Measurements from ENCODE around the gene LRMDA.

The LRMDA gene

GRCh38 chr10:75475460-75476182 is 44.2 kb downstream of the LRMDA start:
- H3K4me2 ChIP-seq (ENCODE audit: low read length): no peak overlapping the region
- H3K9ac ChIP-seq (ENCODE audit: low read length): no peak overlapping the region
- TF ChIP-seq EZH2phosphoT487 (IDR thresholded peaks at IDR 0.05; ENCODE audit: low read depth) (no peak), CTCF (IDR thresholded peaks at IDR 0.05; ENCODE audit: low read depth, low read length) (no peak)
- H3K4me3 ChIP-seq (ENCODE audit: low read length): no peak overlapping the region
- H2AFZ ChIP-seq (ENCODE audit: low read depth, low read length): no peak overlapping the region
- H3K9me3 ChIP-seq (ENCODE audit: insufficient read depth, low read length): no peaks in the 10 kb centered on the region
- no peak overlapping the region for H3K27ac ChIP-seq (ENCODE audit: low read length)
- no peaks in the 10 kb centered on the region for H3K79me2 ChIP-seq (ENCODE audit: low read length)
- H3K4me1 ChIP-seq (ENCODE audit: low read length): no peaks in the 10 kb centered on the region
- H4K20me1 ChIP-seq (ENCODE audit: insufficient read depth, low read length): no peaks in the 10 kb centered on the region
- H3K36me3 ChIP-seq (replicated peaks; ENCODE audit: low read depth, low read length): no peaks in the 10 kb centered on the region
- no peaks in the 10 kb centered on the region for H3K27me3 ChIP-seq (ENCODE audit: low read depth, low read length)

GRCh38 chr10:75476569-75476968 is 45.1 kb downstream of the LRMDA start:
- H3K27ac ChIP-seq (ENCODE audit: low read length): no peak overlapping the region
- H3K9ac ChIP-seq (ENCODE audit: low read length): no peak overlapping the region
- H3K36me3 ChIP-seq (replicated peaks; ENCODE audit: low read depth, low read length): no peaks in the 10 kb centered on the region
- no peak overlapping the region for H2AFZ ChIP-seq (ENCODE audit: low read depth, low read length)
- no peaks in the 10 kb centered on the region for H3K9me3 ChIP-seq (ENCODE audit: insufficient read depth, low read length)
- H3K4me3 ChIP-seq (ENCODE audit: low read length): no peak overlapping the region
- H3K4me2 ChIP-seq (ENCODE audit: low read length): no peak overlapping the region
- TF ChIP-seq CTCF (IDR thresholded peaks at IDR 0.05; ENCODE audit: low read depth, low read length) (no peak), EZH2phosphoT487 (IDR thresholded peaks at IDR 0.05; ENCODE audit: low read depth) (no peak)
- H4K20me1 ChIP-seq (ENCODE audit: insufficient read depth, low read length): no peaks in the 10 kb centered on the region
- H3K79me2 ChIP-seq (ENCODE audit: low read length): no peaks in the 10 kb centered on the region
- no peaks in the 10 kb centered on the region for H3K4me1 ChIP-seq (ENCODE audit: low read length)
- no peaks in the 10 kb centered on the region for H3K27me3 ChIP-seq (ENCODE audit: low read depth, low read length)

- no peaks in the 10 kb centered on the region for H3K27me3 ChIP-seq (ENCODE audit: low read depth, low read length)
- H3K79me2 ChIP-seq (ENCODE audit: low read length): no peaks in the 10 kb centered on the region
- H3K4me3 ChIP-seq (ENCODE audit: low read length): no peak overlapping the region
- H2AFZ ChIP-seq (ENCODE audit: low read depth, low read length): no peak overlapping the region
- TF ChIP-seq CTCF (IDR thresholded peaks at IDR 0.05; ENCODE audit: low read depth, low read length) (no peak), EZH2phosphoT487 (IDR thresholded peaks at IDR 0.05; ENCODE audit: low read depth) (no peak)
- no peaks in the 10 kb centered on the region for H4K20me1 ChIP-seq (ENCODE audit: insufficient read depth, low read length)
- H3K27ac ChIP-seq (ENCODE audit: low read length): no peak overlapping the region
- H3K4me1 ChIP-seq (ENCODE audit: low read length): no peaks in the 10 kb centered on the region
- no peak overlapping the region for H3K9ac ChIP-seq (ENCODE audit: low read length)
- no peak overlapping the region for H3K4me2 ChIP-seq (ENCODE audit: low read length)
- no peaks in the 10 kb centered on the region for H3K36me3 ChIP-seq (replicated peaks; ENCODE audit: low read depth, low read length)
- H3K9me3 ChIP-seq (ENCODE audit: insufficient read depth, low read length): no peaks in the 10 kb centered on the region
Measured at GRCh38 chr10:75476985-75477384, 45.6 kb downstream of the LRMDA start.

GRCh38 chr10:75477680-75478079 is 46.3 kb downstream of the LRMDA start:
- no peaks in the 10 kb centered on the region for H4K20me1 ChIP-seq (ENCODE audit: insufficient read depth, low read length)
- no peaks in the 10 kb centered on the region for H3K9me3 ChIP-seq (ENCODE audit: insufficient read depth, low read length)
- TF ChIP-seq CTCF (IDR thresholded peaks at IDR 0.05; ENCODE audit: low read depth, low read length) (no peak), EZH2phosphoT487 (IDR thresholded peaks at IDR 0.05; ENCODE audit: low read depth) (no peak)
- H3K4me2 ChIP-seq (ENCODE audit: low read length): no peak overlapping the region
- H3K4me3 ChIP-seq (ENCODE audit: low read length): no peak overlapping the region
- no peaks in the 10 kb centered on the region for H3K27me3 ChIP-seq (ENCODE audit: low read depth, low read length)
- no peak overlapping the region for H3K9ac ChIP-seq (ENCODE audit: low read length)
- no peak overlapping the region for H2AFZ ChIP-seq (ENCODE audit: low read depth, low read length)
- H3K27ac ChIP-seq (ENCODE audit: low read length): no peak overlapping the region
- H3K36me3 ChIP-seq (replicated peaks; ENCODE audit: low read depth, low read length): no peaks in the 10 kb centered on the region
- no peaks in the 10 kb centered on the region for H3K79me2 ChIP-seq (ENCODE audit: low read length)
- H3K4me1 ChIP-seq (ENCODE audit: low read length): no peaks in the 10 kb centered on the region

Measured in OCI-LY3 (cell line).